Measurements from ENCODE around the gene RAB11A.
A peak's percentile ranks its signal among the peaks of the same experiment; 100 is the strongest.

Gene RAB11A

DNA sequence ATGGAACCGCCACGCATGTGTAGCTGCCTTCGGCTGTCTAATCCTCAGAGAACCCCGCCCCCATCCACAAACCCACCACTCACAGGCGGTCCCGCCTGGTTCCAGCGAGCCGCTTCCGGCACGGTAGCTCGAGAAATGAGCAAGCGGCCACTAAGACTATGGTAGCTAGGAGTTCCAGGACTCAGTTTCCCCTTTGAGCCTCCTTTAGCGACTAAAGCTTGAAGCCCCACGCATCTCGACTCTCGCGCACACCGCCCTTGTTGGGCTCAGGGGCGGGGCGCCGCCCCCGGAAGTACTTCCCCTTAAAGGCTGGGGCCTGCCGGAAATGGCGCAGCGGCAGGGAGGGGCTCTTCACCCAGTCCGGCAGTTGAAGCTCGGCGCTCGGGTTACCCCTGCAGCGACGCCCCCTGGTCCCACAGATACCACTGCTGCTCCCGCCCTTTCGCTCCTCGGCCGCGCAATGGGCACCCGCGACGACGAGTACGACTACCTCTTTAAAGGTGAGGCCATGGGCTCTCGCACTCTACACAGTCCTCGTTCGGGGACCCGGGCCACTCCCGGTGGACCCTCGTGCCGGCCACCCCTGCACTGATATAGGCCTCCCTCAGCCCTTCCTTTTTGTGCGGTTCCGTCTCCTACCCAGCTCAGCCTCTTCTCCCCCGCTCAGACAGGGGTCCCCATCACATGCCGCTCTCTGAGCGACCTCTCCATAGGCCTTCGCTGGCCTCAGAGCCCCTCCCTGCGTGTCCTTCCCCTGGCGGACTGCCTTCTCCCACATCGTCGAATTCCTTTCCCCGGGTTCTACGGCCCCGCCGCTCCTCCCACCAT lies at the start of gene RAB11A:
Gene RAB11A, plus strand, starts transcription at position 366 of the 828 bp plus-strand sequence. Its CDS starts 95 bp downstream, at position 461.
- peak; percentile 99 for DNase-seq

GRCh38 chr15:65819563-65819960 lies 49.7 kb upstream of the RAB11A start:
- DNase-seq, result no peak

- no peak for DNase-seq
These were observed 48.2 kb upstream of the RAB11A start for GRCh38 chr15:65821070-65821469.

- DNase-seq, result no peak
These were observed 47.0 kb upstream of the RAB11A start for GRCh38 chr15:65822316-65822715.

DNA sequence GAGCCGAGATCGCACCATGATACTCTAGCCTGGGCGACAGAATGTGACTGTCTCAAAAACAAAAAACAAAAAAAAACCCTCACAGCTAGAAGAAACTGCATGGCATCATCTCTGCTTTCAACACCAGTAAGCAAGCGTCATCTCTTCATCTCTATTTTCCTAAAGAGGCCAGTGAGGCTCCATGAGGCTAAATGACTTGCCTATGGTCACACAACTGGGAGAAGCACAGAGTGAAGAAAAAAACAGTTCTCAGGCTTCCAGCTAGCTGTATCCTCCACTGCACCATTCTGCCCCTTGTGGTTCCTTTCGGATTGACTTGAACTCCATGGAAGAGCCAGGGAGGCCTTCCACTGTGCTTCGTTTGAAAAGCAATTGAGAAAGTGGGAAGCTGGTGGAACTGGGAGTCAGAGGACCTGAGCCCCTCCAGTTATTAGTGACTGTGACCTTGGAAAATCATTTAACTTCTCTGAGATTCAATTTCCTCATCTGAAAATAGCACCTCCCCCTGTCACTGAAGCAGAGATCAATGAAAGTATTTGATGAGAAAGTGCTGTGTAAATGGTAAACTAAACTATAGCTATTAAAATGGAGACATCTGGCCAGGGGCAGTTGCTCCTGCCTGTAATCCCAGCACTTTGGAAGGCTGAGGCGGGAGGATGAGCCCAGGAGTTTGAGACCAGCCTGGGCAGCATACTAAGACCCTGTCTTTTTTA lies 45.1 kb upstream of the RAB11A start:
- DNase-seq, result peak; percentile 87

DNA sequence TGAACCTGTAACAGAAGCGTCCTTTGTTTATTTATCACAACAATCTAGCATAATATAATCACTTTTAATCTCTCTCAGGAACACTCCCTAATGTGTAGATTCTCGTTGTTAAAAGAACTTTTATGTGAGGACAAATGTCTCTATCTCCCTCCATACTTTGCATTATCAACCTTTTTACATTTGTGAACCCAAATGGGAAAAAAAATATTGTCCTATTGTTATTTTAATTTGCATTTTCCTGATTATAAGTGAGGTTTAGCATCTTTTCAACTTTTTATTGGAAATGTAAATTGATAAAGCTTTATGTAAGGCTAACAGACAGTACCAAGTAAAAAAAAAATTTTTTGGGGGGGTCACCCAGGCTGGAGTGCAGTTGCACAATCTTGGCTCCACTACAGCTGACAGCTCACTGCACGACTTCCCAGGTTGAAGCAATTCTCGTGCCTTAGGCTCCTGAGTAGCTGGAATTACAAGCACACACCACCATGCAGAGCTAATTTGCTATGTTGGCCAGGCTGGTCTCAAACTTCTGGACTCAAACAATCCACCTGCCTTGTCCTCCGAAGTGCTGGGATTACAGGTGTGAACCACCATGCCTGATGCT lies 44.2 kb upstream of the RAB11A start:
- no peak for DNase-seq

GRCh38 chr15:65827065-65827464 lies 42.2 kb upstream of the RAB11A start:
- no peak for DNase-seq

DNA sequence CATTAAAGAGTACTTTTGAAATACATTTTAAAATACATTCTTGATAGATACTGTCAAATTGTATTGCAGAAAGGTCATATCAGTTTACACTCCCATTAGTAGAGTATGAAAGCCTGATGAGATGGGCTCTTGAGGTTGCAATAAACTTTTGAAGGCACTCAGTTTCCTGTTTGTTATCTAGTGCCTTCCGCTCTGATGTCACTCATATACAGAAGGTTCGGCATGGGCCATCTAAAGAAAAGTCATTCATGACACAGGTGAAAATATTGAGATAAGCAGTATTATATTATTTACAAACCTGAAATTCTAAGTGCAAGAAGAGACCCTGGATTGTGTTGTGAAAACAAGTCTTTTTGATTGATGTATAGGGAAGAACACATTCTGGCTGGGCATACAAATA lies 40.7 kb upstream of the RAB11A start:
- no peak for DNase-seq

DNA sequence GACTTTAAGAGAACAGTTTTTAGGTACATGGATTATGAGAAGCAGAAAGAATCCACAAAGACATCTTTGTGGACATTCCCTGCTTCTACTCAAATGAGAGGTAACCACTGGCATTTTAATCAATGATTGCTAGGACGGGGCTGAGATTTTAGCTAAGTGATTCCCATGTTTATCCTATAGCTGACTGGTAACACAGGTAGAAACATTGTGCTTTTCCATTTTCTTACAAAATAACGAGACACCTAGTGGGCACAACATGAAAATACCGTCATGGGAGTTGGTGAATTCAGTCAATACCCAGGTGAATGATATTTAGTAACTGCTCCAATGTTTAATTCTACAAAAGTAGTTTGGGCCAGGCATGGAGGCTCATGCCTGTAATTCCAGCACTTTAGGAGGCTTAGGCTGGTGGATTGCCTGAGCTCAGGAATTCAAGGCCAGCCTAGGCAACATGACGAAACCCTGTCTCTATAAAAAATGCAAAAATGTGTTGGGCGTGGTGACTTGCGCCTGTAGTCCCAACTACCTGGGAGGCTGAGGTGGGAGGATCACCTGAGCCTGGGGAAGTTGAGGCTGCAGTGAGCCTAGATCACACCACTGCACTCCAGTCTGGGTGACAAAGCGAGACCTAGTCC lies 40.0 kb upstream of the RAB11A start:
- peak; percentile 70 for DNase-seq

- DNase-seq, result peak; percentile 100
These were observed 36.5 kb upstream of the RAB11A start for GRCh38 chr15:65832549-65833364.

DNA sequence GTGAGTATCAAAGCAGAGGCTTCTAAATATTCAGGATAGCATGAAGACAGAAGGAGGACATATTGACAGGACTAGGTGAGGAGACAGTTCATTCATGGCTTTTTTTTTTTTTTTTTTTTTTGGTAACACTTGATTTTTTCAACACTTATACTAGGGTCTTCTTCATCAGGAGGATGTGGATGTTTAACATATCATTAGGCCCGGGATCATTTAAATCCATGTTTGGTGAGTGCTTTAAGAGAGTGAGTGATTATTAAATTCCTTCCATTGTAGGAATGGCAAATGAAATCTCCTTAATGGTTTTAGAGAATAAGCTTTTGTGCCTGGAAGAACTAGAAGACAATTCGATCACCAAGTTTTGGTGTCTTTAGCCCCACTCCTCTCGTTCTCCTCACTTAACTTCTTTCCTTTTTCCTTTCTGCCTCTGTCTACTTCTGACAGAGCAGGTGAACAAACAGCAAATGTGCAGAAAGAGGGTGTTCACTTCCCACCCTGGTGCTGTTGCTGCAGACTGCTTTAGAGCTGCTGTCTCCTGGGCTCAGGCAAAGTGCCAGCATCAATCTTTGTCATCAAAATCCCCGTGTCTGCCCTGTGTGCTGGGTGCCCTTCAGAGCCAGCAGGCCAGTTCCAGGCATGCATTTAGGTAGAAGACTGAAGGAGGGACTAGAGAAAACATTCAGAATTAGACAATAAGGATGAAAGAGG lies 35.6 kb upstream of the RAB11A start:
- DNase-seq, result peak; percentile 91

DNA sequence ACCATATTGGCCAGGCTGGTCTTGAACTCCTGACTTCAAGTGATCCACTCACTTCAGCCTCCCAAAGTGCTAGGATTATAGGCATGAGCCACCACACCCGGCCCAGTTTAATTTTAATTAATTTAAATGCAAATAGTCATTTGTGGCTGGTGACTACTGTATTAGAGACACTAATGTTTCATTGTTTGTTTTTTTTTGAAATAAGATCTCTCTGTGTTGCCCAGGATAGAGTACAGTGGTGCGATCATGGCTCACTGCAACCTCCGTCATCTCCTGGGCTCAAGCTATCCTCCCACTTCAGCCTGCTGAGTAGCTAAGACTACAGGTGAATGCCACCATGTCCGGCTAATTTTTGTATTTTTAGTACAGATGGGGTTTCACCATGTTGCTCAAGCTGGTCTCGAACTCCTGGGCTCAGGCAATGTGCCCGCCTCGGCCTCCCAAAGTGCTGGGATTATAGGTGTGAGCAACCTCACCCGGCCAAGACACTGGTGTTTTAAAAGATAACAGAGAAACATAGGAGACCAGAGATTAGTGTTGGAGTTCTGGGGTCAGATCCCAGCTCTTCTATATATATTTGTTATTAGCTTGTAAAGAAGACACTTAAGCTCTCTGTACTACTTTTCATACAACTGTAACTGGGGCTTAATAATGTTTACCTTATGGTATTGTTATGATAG lies 34.5 kb upstream of the RAB11A start:
- no peak for DNase-seq

- peak; percentile 63 for DNase-seq
These were observed 33.8 kb upstream of the RAB11A start for GRCh38 chr15:65835447-65835846.

DNA sequence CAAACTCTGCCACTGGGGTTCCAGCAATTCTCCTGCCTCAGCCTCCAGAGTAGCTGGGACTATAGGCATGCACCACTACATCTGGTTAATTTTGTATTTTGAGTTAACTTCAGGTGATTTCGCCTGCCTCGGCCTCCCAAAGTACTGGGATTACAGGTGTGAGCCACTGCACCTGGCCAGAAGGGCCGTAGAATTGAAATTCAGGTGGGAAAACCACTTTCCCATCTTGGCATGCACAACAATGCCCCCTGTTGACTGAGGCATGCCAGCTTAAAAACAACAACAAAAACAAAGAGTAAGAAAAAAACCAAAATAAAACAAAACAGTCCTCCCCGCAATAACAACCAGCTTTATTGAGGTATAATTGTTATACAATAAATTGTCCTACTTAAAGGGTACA lies 32.6 kb upstream of the RAB11A start:
- DNase-seq, result peak; percentile 49

DNA sequence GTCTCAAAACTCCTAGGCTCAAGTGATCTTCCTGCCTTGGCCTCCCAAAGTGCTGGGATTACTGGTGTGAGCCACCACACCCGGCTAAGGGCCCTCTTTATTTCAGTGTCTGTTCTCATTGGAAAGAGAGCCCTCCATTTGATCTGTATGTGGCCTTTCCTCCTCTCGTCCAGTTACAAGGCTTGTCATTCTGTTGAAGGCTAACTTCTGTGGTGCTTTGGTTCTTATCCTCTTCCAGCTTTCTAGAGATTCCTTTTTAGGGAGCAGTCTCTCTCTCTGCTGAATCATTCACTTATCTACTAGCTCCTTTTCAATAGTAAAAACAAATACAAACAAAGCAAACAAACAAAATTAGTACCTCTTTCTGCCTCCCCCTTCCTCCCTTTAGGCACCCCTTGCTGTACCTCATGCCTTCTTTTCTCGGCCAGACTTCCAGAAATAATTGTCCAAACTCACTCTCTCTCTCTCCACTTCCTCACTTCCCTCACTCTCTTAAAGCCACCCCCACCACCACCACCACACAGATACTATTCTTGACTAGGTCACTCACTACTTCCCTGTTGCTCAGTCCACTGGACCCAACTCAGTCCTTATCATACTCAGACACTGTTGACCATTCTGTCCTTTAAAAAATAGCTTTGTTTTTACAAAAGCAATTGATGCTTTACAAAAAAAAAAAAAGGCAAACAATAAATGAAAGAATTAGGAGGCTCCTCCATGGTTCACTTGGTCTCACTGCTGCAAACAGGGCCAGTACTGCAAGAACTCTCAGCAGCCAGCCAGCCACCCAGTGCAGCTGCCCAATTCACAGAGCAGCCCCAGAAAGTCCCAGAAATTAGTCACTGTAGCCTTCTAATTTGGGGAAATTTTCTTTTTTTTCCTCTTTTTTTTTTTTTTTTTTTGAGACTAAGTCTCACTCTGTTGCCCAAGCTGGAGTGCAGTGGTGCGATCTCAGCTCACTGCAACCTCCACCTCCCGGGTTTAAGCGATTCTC lies 31.7 kb upstream of the RAB11A start:
- no peak for DNase-seq

DNA sequence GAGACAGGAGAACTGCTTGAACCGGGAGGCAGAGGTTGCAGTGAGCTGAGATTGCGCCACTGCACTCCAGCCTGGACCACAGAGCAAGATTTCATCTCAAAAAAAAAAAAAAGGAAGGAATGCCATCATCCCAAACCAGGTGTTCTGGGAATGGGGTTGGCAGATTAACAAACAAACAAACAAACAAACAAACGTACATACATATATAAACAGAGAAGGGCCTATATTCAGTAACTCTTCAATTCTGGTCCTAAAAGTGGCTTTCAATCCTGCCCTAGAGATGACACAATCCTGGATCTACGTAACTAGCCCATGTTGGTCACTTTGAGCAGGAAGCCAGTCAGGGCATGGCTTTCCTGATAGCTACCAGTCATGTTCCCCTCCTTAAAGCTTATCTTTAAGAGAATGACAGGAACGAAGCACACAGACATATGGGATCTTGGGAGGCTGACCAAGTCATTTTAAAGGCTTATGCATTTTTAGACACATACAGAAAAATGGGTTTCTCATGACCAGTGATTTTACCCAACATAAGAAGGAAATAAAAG lies 29.9 kb upstream of the RAB11A start:
- DNase-seq, result no peak

DNA sequence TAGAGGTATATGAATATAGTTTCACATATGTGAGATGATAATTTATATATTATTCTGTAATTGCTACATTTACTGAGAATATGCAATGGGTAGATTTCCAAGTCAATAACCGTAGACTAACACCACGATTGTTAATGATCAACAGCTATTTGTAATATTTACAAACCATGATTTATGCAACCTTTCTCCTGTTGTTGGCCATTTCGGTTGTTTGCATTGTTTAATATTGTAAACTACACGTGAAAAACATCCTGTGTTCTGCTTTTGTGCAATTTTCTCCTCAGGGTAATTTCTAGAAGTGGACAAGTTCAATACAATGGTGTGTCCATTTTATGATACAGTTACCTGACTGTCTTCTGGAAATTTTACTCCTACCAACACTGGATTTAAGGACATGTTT lies 29.3 kb upstream of the RAB11A start:
- no peak for DNase-seq

GRCh38 chr15:65841121-65841930 lies 28.0 kb upstream of the RAB11A start:
- no peak for DNase-seq
